Astrocyte of the spinal cord (primary cell): Measurements from ENCODE around the gene GALNT2.

ENCODE experiments used
- DNase-seq: peaks from one replicate; pipeline ENCODE4 v3.0.0; 2011; ENCODE audit warnings: low read depth, low spot score
- H3K4me3 ChIP-seq: 2 replicates; pipeline ENCODE4 v1.5.1; 2011; ENCODE audit warnings: low read depth, mild to moderate bottlenecking, low read length, moderate library complexity
- in situ Hi-C: cut with HindIII; loops from 2 replicates; pipeline ENCODE4 v1.10.0; 2017; ENCODE audit warnings: low sequenced_read_pairs
- TF ChIP-seq, protein P1 (sequence below): IDR thresholded peaks from 2 replicates; pipeline ENCODE4 v1.5.1; 2012; ENCODE audit warnings: low read depth, mild to moderate bottlenecking, low read length, inconsistent platforms

GALNT2 gene

DNA sequence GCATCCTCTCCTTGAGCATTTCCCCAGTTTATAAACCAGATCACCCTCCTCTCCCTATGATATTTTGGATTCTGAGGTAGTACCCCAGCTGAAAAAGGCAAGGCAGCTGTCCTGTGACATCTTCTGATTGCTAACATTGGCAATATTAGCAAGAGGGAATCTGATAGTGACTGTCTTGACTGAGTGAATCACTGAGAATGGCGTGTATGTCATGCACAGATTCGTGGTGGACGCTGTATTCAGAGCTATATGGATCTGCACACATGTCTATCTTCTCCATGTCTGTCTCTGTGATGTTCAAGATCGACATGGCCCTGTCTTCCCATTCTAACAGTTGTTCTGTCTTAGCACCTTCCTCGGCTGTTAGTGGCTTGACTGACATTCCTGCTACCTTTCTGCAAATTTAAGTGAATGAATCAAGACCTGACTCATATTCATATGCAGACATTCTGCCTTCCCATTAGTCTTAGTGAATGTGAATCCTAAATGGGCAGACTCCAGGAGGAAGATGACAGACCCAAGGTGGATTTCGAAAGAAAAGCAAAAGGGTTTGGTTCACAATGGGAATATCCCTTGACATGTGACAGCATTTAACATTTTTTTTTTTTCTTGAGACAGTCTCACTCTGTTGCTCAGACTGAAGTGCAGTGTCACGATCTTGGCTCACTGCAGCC is 261.4 kb downstream of the GALNT2 start:
- in situ Hi-C loops, result no loop called here
- TF ChIP-seq, protein P1, sequence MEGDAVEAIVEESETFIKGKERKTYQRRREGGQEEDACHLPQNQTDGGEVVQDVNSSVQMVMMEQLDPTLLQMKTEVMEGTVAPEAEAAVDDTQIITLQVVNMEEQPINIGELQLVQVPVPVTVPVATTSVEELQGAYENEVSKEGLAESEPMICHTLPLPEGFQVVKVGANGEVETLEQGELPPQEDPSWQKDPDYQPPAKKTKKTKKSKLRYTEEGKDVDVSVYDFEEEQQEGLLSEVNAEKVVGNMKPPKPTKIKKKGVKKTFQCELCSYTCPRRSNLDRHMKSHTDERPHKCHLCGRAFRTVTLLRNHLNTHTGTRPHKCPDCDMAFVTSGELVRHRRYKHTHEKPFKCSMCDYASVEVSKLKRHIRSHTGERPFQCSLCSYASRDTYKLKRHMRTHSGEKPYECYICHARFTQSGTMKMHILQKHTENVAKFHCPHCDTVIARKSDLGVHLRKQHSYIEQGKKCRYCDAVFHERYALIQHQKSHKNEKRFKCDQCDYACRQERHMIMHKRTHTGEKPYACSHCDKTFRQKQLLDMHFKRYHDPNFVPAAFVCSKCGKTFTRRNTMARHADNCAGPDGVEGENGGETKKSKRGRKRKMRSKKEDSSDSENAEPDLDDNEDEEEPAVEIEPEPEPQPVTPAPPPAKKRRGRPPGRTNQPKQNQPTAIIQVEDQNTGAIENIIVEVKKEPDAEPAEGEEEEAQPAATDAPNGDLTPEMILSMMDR, result no peak
- H3K4me3 ChIP-seq, result no peak overlapping the region

DNA sequence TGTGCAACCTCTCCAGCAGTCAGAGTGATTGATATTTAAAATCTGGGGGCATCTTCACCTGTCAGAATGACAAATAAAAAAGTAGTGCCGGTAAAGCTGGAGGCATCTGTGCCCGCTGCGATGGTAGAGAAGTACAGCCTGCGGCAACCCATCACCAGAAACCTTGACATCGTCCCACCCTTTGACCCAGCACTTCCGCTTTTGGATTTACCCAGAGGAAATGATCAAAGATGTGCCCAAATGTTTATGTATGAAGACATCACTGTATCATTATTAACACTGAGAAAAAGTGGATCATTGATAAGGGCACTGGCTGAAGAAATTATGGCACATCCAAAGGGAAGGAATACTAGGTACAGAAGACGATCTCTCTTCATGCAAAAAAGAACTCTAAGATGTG is 263.1 kb downstream of the GALNT2 start:
- DNase-seq, result no peak
- in situ Hi-C loops, result no loop called here
- TF ChIP-seq, protein P1, result no peak
- H3K4me3 ChIP-seq, result no peak overlapping the region

More for the DNA sequence above, 261.4 kb downstream of the GALNT2 start:
- no peak for DNase-seq
